HepG2 (cell line): ENCODE results near the gene DHRS4L2. TPM values are rescaled to one million over a fixed set of nuclear protein-coding genes. Genes with fewer than 3 reads are reported as not detected.

Experiments
- CBX1 ChIP-seq: IDR thresholded peaks from one replicate; pipeline ENCODE4 v1.6.1; 2016; ENCODE audit warnings: antibody characterized with exemption, low read depth
- CHCHD3 ChIP-seq: sonication (generic); formaldehyde crosslinking; IDR thresholded peaks from 2 replicates; pipeline ENCODE4 v1.8.0; 2022; ENCODE audit warnings: mild to moderate bottlenecking, missing genetic modification reagents, moderate library complexity
- DDIT3 ChIP-seq: sonication (generic); formaldehyde crosslinking; IDR thresholded peaks from 2 replicates; pipeline ENCODE4 v1.4.0; 2020; ENCODE audit warnings: mild to moderate bottlenecking, missing genetic modification reagents
- DNMT3B ChIP-seq: conservative IDR thresholded peaks from 2 replicates; pipeline ENCODE4 v1.6.1; 2016; ENCODE audit warnings: missing biosample characterization, control low read depth
- DZIP1 ChIP-seq: sonication (generic); formaldehyde crosslinking; IDR thresholded peaks from 2 replicates; pipeline ENCODE4 v1.5.0; 2020; ENCODE audit warnings: mild to moderate bottlenecking, missing genetic modification reagents
- EED ChIP-seq: sonication (generic); formaldehyde crosslinking; IDR thresholded peaks from 2 replicates; pipeline ENCODE4 v1.5.0; 2020; ENCODE audit warnings: mild to moderate bottlenecking, missing genetic modification reagents
- ETV5 ChIP-seq: IDR thresholded peaks from 2 replicates; pipeline ENCODE4 v1.6.1; 2018; ENCODE audit warnings: missing biosample characterization, missing genetic modification reagents, inconsistent platforms, borderline replicate concordance
- GLI4 ChIP-seq: sonication (generic); formaldehyde crosslinking; IDR thresholded peaks from 2 replicates; pipeline ENCODE4 v1.5.1; 2020; ENCODE audit warnings: missing genetic modification reagents, mild to moderate bottlenecking, moderate library complexity, borderline replicate concordance
- HOXA5 ChIP-seq: sonication (generic); formaldehyde crosslinking; IDR thresholded peaks from 2 replicates; pipeline ENCODE4 v1.4.0; 2020; ENCODE audit warnings: missing genetic modification reagents
- KDM2A ChIP-seq: sonication (generic); formaldehyde crosslinking; IDR thresholded peaks from 2 replicates; pipeline ENCODE4 v1.4.0; 2020; ENCODE audit warnings: low read depth, missing genetic modification reagents, borderline replicate concordance
- KLF6 ChIP-seq: IDR thresholded peaks from 2 replicates; pipeline ENCODE4 v1.8.0; 2016; ENCODE audit warnings: missing biosample characterization, missing genetic modification reagents
- MYNN ChIP-seq: sonication (generic); formaldehyde crosslinking; IDR thresholded peaks from 2 replicates; pipeline ENCODE4 v1.4.0; 2020; ENCODE audit warnings: mild to moderate bottlenecking, low read depth, missing genetic modification reagents
- NFATC3 ChIP-seq: sonication (generic); formaldehyde crosslinking; IDR thresholded peaks from 2 replicates; pipeline ENCODE4 v1.5.1; 2020; ENCODE audit warnings: mild to moderate bottlenecking, missing genetic modification reagents
- NRL ChIP-seq: sonication (generic); formaldehyde crosslinking; IDR thresholded peaks from 2 replicates; pipeline ENCODE4 v1.5.0; 2020; ENCODE audit warnings: missing genetic modification reagents, mild to moderate bottlenecking, moderate library complexity, borderline replicate concordance
- RXRA ChIP-seq: sonication (generic); formaldehyde crosslinking; IDR thresholded peaks from 2 replicates; pipeline ENCODE4 v1.5.1; 2020; ENCODE audit warnings: missing genetic modification reagents
- SMAD3 ChIP-seq: sonication (generic); formaldehyde crosslinking; IDR thresholded peaks from 2 replicates; pipeline ENCODE4 v1.4.0; 2020; ENCODE audit warnings: missing genetic modification reagents
- SOX13 ChIP-seq, 3 experiments: fragments of 450-650 bp in 1 of 3; sonication (generic) in 1 of 3; formaldehyde crosslinking in 1 of 3; IDR thresholded peaks in 2 of 3; conservative IDR thresholded peaks in 1 of 3; 2 replicates each; pipeline versions ENCODE4 v1.5.0 to v1.6.1; 2016 to 2020; ENCODE audit warnings: antibody characterized with exemption in 1 of 3, mild to moderate bottlenecking in 1 of 3, missing compliant biosample characterization in 1 of 3, missing genetic modification reagents in 1 of 3, moderate library complexity in 1 of 3
- SP140L ChIP-seq: sonication (generic); formaldehyde crosslinking; IDR thresholded peaks from 2 replicates; pipeline ENCODE4 v1.4.0; 2020; ENCODE audit warnings: missing genetic modification reagents, borderline replicate concordance
- SP4 ChIP-seq: sonication (generic); formaldehyde crosslinking; IDR thresholded peaks from 2 replicates; pipeline ENCODE4 v1.8.1; 2023; ENCODE audit warnings: mild to moderate bottlenecking, missing genetic modification reagents
- TOPORS ChIP-seq: sonication (generic); formaldehyde crosslinking; IDR thresholded peaks from 2 replicates; pipeline ENCODE4 v1.8.0; 2023; ENCODE audit warnings: mild to moderate bottlenecking, missing genetic modification reagents
- YEATS4 ChIP-seq: sonication (generic); formaldehyde crosslinking; IDR thresholded peaks from 2 replicates; pipeline ENCODE4 v1.4.0; 2020; ENCODE audit warnings: missing genetic modification reagents, borderline replicate concordance
- ZBTB42 ChIP-seq: sonication (generic); formaldehyde crosslinking; IDR thresholded peaks from 2 replicates; pipeline ENCODE4 v1.5.0; 2020; ENCODE audit warnings: mild to moderate bottlenecking, missing genetic modification reagents
- ZNF124 ChIP-seq: sonication (generic); formaldehyde crosslinking; IDR thresholded peaks from 2 replicates; pipeline ENCODE4 v1.4.0; 2020; ENCODE audit warnings: missing genetic modification reagents
- ZNF264 ChIP-seq: sonication (generic); formaldehyde crosslinking; IDR thresholded peaks from 2 replicates; pipeline ENCODE4 v1.4.0; 2020; ENCODE audit warnings: missing genetic modification reagents
- ZNF572 ChIP-seq: sonication (generic); formaldehyde crosslinking; IDR thresholded peaks from 2 replicates; pipeline ENCODE4 v1.5.1; 2020; ENCODE audit warnings: mild to moderate bottlenecking, missing genetic modification reagents
- ZNF576 ChIP-seq: sonication (generic); formaldehyde crosslinking; IDR thresholded peaks from 2 replicates; pipeline ENCODE4 v1.4.0; 2020; ENCODE audit warnings: mild to moderate bottlenecking, missing genetic modification reagents
- polyA plus RNA-seq, 8 experiments: library from polyadenylated mRNA; depleted of rRNA in 3 of 8; stranded (reverse) in 7 of 8; unstranded in 1 of 8; fragments of >200 nt; fragmentation: Illumina TruSeq in 4 of 8; extraction: Trizol in 4 of 8; gene quantifications; 2 replicates each; pipeline versions ENCODE4 v1.2.1 to v1.2.3, GENCODE V29; 2011 to 2016; ENCODE audit warnings: low read depth in 4 of 8, missing spikeins in 1 of 8, mixed read lengths in 1 of 8; ENCODE audit not compliant: insufficient read depth in 1 of 8
- total RNA-seq, 5 experiments: library from RNA; depleted of rRNA; stranded (reverse); fragments of >200 nt; fragmentation: Illumina TruSeq; extraction: Trizol; gene quantifications; 2 replicates each; pipeline ENCODE4 v1.2.3, GENCODE V29; 2016; ENCODE audit warnings: low read depth in 1 of 5
- TF ChIP-seq, protein P1 (sequence below): IDR thresholded peaks from 2 replicates; pipeline ENCODE4 v1.6.1; 2016; ENCODE audit warnings: control low read depth

Gene DHRS4L2
- total and polyA plus RNA-seq, 2 of the 13 experiments (the other 11 are each of a cell fraction or from before 2014, with no cell fraction given), result 24.7 to 38.2 TPM

DNA sequence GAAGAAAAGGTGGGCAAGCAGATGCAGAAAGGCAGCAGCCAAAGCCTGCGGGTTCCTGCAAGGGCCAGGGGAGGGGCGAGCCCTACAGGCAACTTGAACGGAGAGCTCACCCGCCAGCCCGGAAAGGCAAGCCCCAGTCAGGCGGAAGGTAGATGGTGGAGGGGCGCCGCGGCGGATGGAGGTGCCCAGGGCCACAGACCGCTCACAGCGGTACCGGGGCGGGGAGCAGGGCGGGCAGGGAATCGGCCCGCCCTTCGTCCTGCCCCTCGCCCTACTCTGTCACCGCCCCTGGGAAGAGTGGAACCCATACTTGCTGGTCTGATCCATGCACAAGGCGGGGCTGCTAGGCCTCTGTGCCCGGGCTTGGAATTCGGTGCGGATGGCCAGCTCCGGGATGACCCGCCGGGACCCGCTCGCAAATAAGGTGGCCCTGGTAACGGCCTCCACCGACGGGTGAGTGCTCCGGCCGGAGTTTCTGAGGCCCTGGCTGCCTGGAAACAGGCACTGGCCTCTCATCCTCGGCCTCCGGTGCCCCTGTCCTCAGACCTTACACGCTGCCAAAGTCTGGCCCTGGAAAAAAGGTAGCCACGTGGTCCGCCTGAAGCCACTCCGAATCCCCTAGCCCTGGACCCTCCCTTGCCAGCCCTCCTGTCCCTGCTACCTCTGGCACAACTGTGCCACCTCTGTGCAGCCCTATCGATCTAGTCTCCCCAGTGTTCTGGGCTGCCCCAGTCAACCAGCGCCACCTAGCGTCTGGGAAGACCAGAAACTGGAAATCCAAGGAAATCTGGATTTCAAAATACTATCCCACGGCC lies 35.1 kb upstream of the DHRS4L2 start, which contains the start of gene DHRS4 (continued):
- TF ChIP-seq YEATS4 (CRISPR knock-in tag), result peak; percentile 96
- peak; percentile 88 for TF ChIP-seq ETV5 (CRISPR knock-in tag)
- TF ChIP-seq ZBTB42 (CRISPR knock-in tag), result peak; percentile 98
- TF ChIP-seq, protein P1, sequence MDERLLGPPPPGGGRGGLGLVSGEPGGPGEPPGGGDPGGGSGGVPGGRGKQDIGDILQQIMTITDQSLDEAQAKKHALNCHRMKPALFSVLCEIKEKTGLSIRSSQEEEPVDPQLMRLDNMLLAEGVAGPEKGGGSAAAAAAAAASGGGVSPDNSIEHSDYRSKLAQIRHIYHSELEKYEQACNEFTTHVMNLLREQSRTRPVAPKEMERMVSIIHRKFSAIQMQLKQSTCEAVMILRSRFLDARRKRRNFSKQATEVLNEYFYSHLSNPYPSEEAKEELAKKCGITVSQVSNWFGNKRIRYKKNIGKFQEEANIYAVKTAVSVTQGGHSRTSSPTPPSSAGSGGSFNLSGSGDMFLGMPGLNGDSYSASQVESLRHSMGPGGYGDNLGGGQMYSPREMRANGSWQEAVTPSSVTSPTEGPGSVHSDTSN (CRISPR knock-in tag), result 0 out of 2 replicates have a peak, but pooled peaks have one; percentile 31
- peak; percentile 95 for TF ChIP-seq SP4 (CRISPR knock-in tag)
- TF ChIP-seq KLF6, result peak; percentile 97
- 0 out of 2 replicates have a peak, but pooled peaks have one; percentile 40 for TF ChIP-seq CHCHD3 (CRISPR knock-in tag)
- peak; percentile 84 for TF ChIP-seq KDM2A (CRISPR knock-in tag)
- peak; percentile 97; the same call in 1 of the 2 replicates for TF ChIP-seq DNMT3B (CRISPR knock-in tag)
- TF ChIP-seq GLI4 (CRISPR knock-in tag), result peak; percentile 100
- peak; percentile 99 for TF ChIP-seq NRL (CRISPR knock-in tag)
- no peak for TF ChIP-seq DDIT3 (CRISPR knock-in tag)
- TF ChIP-seq SMAD3 (CRISPR knock-in tag), result peak; percentile 98
- peak; percentile 67 for TF ChIP-seq NFATC3
- TF ChIP-seq ZNF264 (CRISPR knock-in tag), result peak; percentile 93
- peak; percentile 93 for TF ChIP-seq MYNN (CRISPR knock-in tag)
- peak; percentile 98; the same call in 1 of the 2 replicates for TF ChIP-seq EED
- TF ChIP-seq TOPORS (CRISPR knock-in tag), result peak; percentile 70; the same call in 1 of the 2 replicates
- TF ChIP-seq HOXA5 (CRISPR knock-in tag), result peak; percentile 95
- TF ChIP-seq CBX1, result peak; percentile 94
- TF ChIP-seq ZNF576 (CRISPR knock-in tag), result peak; percentile 92
- peak; percentile 100 for TF ChIP-seq ZNF572
- 0 out of 2 replicates have a peak, but pooled peaks have one; percentile 83 for TF ChIP-seq SP140L
- TF ChIP-seq DZIP1 (CRISPR knock-in tag), result peak; percentile 99
- peak; percentile 96 for TF ChIP-seq ZNF124 (CRISPR knock-in tag)
- peak; percentile 80 for TF ChIP-seq RXRA (CRISPR knock-in tag)
- peak; percentile 66 for TF ChIP-seq SOX13 (IDR thresholded peaks at IDR 0.05)
- TF ChIP-seq SOX13 (CRISPR knock-in tag; conservative IDR thresholded peaks at IDR 0.05 in 1 of 2, IDR thresholded peaks at IDR 0.05 in 1 of 2), result peak in 1 of 2 experiments; percentile 52; a peak in 1 of 4 replicates
